Rectal smooth muscle tissue (tissue), 1 donor: Measurements from ENCODE around the gene UBB.

Experiments
- H3K27ac ChIP-seq: one replicate; pipeline ENCODE4 v1.7.0; 2013; ENCODE audit warnings: low read depth, low read length, inconsistent platforms
- H3K27me3 ChIP-seq: one replicate; pipeline ENCODE4 v1.7.0; 2013; ENCODE audit warnings: low read length; ENCODE audit not compliant: control insufficient read depth, insufficient read depth
- H3K36me3 ChIP-seq: one replicate; pipeline ENCODE4 v1.7.0; 2013; ENCODE audit warnings: low read length; ENCODE audit not compliant: control insufficient read depth, insufficient read depth
- H3K4me1 ChIP-seq: one replicate; pipeline ENCODE4 v1.7.0; 2013; ENCODE audit warnings: low read length; ENCODE audit not compliant: control insufficient read depth, insufficient read depth
- H3K4me3 ChIP-seq: one replicate; pipeline ENCODE4 v1.7.0; 2013; ENCODE audit warnings: low read length
- H3K9ac ChIP-seq: one replicate; pipeline ENCODE4 v1.7.0; 2013; ENCODE audit warnings: low read length

The UBB gene

DNA sequence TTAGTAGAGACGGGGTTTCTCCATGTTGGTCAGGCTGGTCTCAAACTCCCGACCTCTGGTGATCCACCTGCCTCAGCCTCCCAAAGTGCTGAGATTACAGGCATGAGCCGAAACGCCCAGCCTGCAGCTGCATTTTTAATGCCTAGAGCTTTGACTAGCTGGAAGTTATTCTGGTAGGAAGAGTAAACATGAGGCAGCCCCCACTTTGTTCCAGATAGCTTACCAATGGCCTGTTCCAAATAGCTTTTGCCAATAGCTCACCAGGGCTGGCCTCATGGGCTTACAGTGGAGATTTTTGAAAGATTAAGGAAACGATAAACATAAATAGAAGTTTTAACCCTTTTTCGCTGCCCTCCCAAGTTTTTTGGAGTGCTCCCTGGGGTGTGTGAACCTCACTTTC lies 44.3 kb downstream of the UBB start:
- Histone ChIP-seq H3K4me1 (no peaks in the 10 kb centered on the region), H3K36me3 (peaks cover 2% of the 10 kb centered on the region), H3K9ac (no peak overlapping the region), H3K27me3 (no peaks in the 10 kb centered on the region), H3K4me3 (no peak overlapping the region), H3K27ac (no peak overlapping the region)

- H3K27me3 ChIP-seq: no peaks in the 10 kb centered on the region
- no peak overlapping the region for H3K9ac ChIP-seq
- H3K4me3 ChIP-seq: no peak overlapping the region
- H3K4me1 ChIP-seq: no peaks in the 10 kb centered on the region
- peaks cover 2% of the 10 kb centered on the region for H3K36me3 ChIP-seq
- H3K27ac ChIP-seq: no peak overlapping the region
Observed at GRCh38 chr17:16425698-16426659, 45.1 kb downstream of the UBB start.

DNA sequence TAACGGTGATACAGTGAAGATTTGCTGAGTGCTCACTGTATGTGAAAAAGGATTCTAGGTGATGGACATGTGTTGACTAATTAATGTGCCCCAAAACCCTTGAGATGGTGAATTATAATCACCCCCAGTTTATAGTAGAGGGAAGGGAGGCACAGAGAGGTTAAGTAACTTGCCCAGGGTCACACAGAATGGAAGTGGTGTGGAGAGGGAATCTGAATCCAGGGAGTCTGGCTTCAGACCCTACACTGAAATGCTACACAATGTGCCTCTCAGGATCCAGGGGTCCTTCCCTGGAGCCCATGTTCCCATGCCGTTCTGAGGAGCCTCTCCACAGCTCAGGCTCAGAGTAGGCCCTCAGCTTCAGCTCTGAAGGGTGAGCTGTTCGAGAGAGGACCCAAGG lies 46.1 kb downstream of the UBB start:
- Histone ChIP-seq H3K4me3 (no peak overlapping the region), H3K4me1 (no peaks in the 10 kb centered on the region), H3K36me3 (peaks cover 2% of the 10 kb centered on the region), H3K27me3 (no peaks in the 10 kb centered on the region), H3K9ac (no peak overlapping the region), H3K27ac (no peak overlapping the region)

DNA sequence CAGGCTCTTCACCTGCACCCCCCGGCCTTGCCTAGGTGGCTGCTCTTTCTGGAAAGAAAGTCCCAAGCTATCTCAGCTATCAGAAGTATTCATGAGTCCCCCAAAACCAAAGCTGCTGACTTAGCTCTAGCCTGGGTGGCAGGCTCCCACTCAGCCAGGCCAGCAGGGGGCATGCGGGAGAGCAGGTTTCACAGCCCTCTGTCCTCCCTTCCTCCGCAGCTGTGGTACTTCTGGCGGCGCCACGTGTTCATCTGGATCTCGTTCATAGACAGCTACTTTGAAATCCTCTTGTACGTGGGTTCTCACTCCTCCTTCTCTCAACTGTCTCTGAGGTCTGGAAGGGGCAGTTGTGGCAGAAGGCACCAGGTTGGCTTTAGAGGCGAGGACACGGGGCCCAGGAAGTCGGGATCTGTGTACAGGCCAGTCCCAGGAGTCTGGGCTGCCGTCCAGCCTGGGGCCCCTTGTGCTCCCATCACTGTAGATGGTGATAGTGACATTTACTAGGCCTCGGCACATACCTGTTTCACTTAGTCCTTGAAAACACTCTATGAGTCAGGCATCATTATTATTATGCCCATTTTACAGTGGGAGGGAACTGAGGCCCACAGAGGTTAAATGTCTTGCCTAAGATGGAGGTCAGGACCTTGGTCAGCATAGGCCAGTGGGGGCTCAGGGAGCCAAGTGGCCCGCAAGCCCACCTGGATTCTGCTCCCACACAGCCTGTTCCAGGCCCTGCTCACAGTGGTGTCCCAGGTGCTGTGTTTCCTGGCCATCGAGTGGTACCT lies 47.4 kb downstream of the UBB start:
- Histone ChIP-seq H3K36me3 (peaks cover 2% of the 10 kb centered on the region), H3K9ac (no peak overlapping the region), H3K4me1 (no peaks in the 10 kb centered on the region), H3K27ac (no peak overlapping the region), H3K27me3 (no peaks in the 10 kb centered on the region), H3K4me3 (no peak overlapping the region)

- no peak overlapping the region for H3K27ac ChIP-seq
- H3K9ac ChIP-seq: no peak overlapping the region
- no peak overlapping the region for H3K4me3 ChIP-seq
- peaks cover 2% of the 10 kb centered on the region for H3K36me3 ChIP-seq
- no peaks in the 10 kb centered on the region for H3K4me1 ChIP-seq
- no peaks in the 10 kb centered on the region for H3K27me3 ChIP-seq
Observed at GRCh38 chr17:16429083-16429482, 48.2 kb downstream of the UBB start.

DNA sequence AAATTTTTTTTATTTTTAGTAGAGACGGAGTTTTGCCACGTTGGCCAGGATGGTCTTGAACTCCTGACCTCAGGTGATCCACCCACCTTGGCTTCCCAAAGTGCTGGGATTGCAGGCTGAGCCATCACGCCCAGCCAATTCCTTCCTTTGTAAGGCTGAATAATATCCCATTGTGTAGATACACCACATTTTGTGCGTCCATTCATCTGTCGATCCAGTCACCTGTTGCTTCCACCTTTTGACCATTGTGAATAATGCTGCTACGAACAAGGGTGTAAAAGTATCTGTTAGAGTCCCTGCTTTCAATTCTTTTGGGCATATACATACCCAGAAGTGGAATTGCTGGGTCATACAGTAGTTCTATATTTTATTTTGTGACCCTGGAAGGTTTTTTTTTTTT lies 49.8 kb downstream of the UBB start:
- no peak overlapping the region for H3K27ac ChIP-seq
- no peak overlapping the region for H3K9ac ChIP-seq
- no peak overlapping the region for H3K4me3 ChIP-seq
- H3K27me3 ChIP-seq: no peaks in the 10 kb centered on the region
- H3K36me3 ChIP-seq: peaks cover 2% of the 10 kb centered on the region
- H3K4me1 ChIP-seq: no peaks in the 10 kb centered on the region

DNA sequence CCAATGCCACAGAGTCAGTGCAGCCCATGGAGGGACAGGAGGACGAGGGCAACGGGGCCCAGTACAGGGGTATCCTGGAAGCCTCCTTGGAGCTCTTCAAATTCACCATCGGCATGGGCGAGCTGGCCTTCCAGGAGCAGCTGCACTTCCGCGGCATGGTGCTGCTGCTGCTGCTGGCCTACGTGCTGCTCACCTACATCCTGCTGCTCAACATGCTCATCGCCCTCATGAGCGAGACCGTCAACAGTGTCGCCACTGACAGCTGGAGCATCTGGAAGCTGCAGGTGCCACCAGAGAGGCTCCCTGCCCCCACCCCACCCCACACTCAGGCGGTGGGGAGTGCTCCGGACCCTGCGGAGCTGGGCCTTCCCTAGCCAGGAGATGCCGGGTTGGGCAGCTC lies 51.1 kb downstream of the UBB start:
- Histone ChIP-seq H3K36me3 (peaks cover 2% of the 10 kb centered on the region), H3K4me3 (no peak overlapping the region), H3K9ac (no peak overlapping the region), H3K27me3 (no peaks in the 10 kb centered on the region), H3K27ac (no peak overlapping the region), H3K4me1 (no peaks in the 10 kb centered on the region)
